GM18499 (cell line): ENCODE data around the gene OLFML2B.

Experiments used
- ATAC-seq: cut with Tn5 transposase; IDR thresholded peaks from one replicate; pipeline ENCODE4 v1.9.1; 2021; ENCODE audit warnings: moderate number of reproducible peaks; ENCODE audit not compliant: insufficient read depth, unreplicated experiment

Gene OLFML2B

GRCh38 chr1:162009501-162010174 is 14.0 kb downstream of the OLFML2B start:
- ATAC-seq, result no peak

- no peak for ATAC-seq
Observed at GRCh38 chr1:162008799-162009198, 14.9 kb downstream of the OLFML2B start.

- ATAC-seq, result no peak
Observed at GRCh38 chr1:162007466-162007865, 16.2 kb downstream of the OLFML2B start.

- no peak for ATAC-seq
Observed at GRCh38 chr1:162006081-162006480, 17.6 kb downstream of the OLFML2B start.

- no peak for ATAC-seq
Observed at GRCh38 chr1:162004441-162004950, 19.2 kb downstream of the OLFML2B start.

- no peak for ATAC-seq
Observed at GRCh38 chr1:162003830-162004215, 19.8 kb downstream of the OLFML2B start.

GRCh38 chr1:162003061-162003829 is 20.4 kb downstream of the OLFML2B start:
- no peak for ATAC-seq

- ATAC-seq, result no peak
Observed at GRCh38 chr1:162000053-162000420, 23.6 kb downstream of the OLFML2B start.

- no peak for ATAC-seq
Observed at GRCh38 chr1:161999301-162000052, 24.2 kb downstream of the OLFML2B start.

- ATAC-seq, result no peak
Observed at GRCh38 chr1:161998811-161999210, 24.9 kb downstream of the OLFML2B start.

GRCh38 chr1:161997152-161997551 is 26.5 kb downstream of the OLFML2B start:
- ATAC-seq, result no peak

- no peak for ATAC-seq
Observed at GRCh38 chr1:161994175-161994668, 29.4 kb downstream of the OLFML2B start.

GRCh38 chr1:161993576-161993975 is 30.1 kb downstream of the OLFML2B start:
- no peak for ATAC-seq

GRCh38 chr1:161989786-161990185 is 33.9 kb downstream of the OLFML2B start:
- no peak for ATAC-seq

- no peak for ATAC-seq
Observed at GRCh38 chr1:161989108-161989507, 34.6 kb downstream of the OLFML2B start.

GRCh38 chr1:161988413-161988812 is 35.3 kb downstream of the OLFML2B start:
- ATAC-seq, result no peak

- no peak for ATAC-seq
Observed at GRCh38 chr1:161987872-161988271, 35.8 kb downstream of the OLFML2B start.

- ATAC-seq, result no peak
Observed at GRCh38 chr1:161987303-161987702, 36.4 kb downstream of the OLFML2B start.

- ATAC-seq, result no peak
Observed at GRCh38 chr1:161986328-161986727, 37.3 kb downstream of the OLFML2B start.

- ATAC-seq, result no peak
Observed at GRCh38 chr1:161985301-161985822, 38.3 kb downstream of the OLFML2B start.

GRCh38 chr1:161983725-161984124 is 39.9 kb downstream of the OLFML2B start:
- ATAC-seq, result no peak
